BLaER1 (cell line): ENCODE measurements around the gene DRAM1.

ENCODE experiments used
- H3K27ac ChIP-seq: shearing (Covaris generic); formaldehyde crosslinking; 2 replicates; pipeline ENCODE4 v1.8.1; 2022
- H3K27me3 ChIP-seq: shearing (Covaris generic); formaldehyde crosslinking; 2 replicates; pipeline ENCODE4 v1.8.1; 2022
- H3K36me3 ChIP-seq: shearing (Covaris generic); formaldehyde crosslinking; 2 replicates; pipeline ENCODE4 v1.8.1; 2022
- H3K4me1 ChIP-seq: shearing (Covaris generic); formaldehyde crosslinking; 2 replicates; pipeline ENCODE4 v1.8.1; 2022
- H3K4me2 ChIP-seq: shearing (Covaris generic); formaldehyde crosslinking; 2 replicates; pipeline ENCODE4 v1.8.1; 2022
- H3K4me3 ChIP-seq: shearing (Covaris generic); formaldehyde crosslinking; 2 replicates; pipeline ENCODE4 v1.8.1; 2022
- H3K9ac ChIP-seq: shearing (Covaris generic); formaldehyde crosslinking; 2 replicates; pipeline ENCODE4 v1.8.1; 2022
- H3K9me3 ChIP-seq: shearing (Covaris generic); formaldehyde crosslinking; 2 replicates; pipeline ENCODE4 v1.8.1; 2022
- H4K20me1 ChIP-seq: shearing (Covaris generic); formaldehyde crosslinking; 2 replicates; pipeline ENCODE4 v1.8.1; 2022
- Cebpa-rat ChIP-seq: shearing (Covaris generic); IDR thresholded peaks from 2 replicates; pipeline ENCODE4 v1.8.1; 2022

The DRAM1 gene, protein sequence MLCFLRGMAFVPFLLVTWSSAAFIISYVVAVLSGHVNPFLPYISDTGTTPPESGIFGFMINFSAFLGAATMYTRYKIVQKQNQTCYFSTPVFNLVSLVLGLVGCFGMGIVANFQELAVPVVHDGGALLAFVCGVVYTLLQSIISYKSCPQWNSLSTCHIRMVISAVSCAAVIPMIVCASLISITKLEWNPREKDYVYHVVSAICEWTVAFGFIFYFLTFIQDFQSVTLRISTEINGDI

DNA sequence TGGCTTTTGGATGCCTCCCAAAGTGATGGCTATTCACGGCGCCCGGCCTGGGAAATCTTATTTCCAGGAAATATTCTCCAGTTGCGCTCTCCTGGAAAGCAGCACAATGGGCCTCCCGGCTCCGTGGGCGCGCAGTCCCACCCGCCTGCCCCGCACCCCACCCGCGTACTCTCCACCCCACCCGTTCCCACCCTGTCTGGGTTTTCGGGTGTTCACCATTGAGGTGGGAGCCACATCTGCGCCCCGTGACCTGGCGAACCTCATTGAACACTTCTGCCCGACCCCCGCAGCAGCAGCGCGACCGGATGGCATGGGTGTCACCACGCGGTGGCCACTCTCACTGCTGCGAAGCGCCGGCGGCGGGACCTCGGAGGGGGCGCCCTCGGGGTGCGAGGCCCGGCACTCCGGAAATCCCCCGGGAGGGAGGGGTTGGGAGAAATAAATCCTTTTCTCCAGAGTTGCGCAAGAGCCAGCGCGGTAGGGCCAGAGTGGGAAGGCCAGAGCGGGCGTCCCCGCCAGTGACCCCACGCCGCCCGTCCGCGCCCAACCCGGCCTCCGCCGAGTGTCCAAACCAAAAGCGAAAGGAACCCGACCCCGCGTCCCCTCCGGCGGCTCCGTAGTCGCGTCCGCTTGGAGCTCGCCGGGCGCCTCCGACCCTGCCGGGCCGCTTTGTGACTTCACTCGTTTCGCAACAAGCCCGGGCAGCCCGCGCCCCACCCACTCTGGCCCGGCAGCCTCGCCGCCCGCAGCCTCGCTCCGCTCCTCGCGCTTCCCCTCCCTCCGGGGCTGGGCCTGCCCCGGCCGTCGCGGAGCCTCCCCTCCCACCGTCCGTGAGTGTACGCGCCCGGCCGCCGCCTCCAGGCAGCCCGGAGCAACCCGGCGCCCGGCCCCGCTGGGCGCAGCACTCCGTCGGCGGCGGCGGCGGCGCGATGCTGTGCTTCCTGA lies at the start of gene DRAM1:
Gene DRAM1 (plus strand): TSS at position 720 of the 945 bp plus-strand sequence. CDS start 210 bp downstream, at position 930.
- peak; percentile 98 for TF ChIP-seq Cebpa-rat
- Histone ChIP-seq H3K4me3 (peak within 1 kb of the TSS; percentile 87), H3K9me3 (no peaks in the 10 kb centered on the region), H3K4me2 (peak within 1 kb of the TSS; percentile 84), H4K20me1 (no peaks in the 10 kb centered on the region), H3K27ac (peak within 1 kb of the TSS; percentile 98), H3K9ac (peak within 1 kb of the TSS; percentile 95), H3K4me1 (peaks cover 28% of the 10 kb centered on the region), H3K36me3 (no peaks in the 10 kb centered on the region), H3K27me3 (no peaks in the 10 kb centered on the region)

DNA sequence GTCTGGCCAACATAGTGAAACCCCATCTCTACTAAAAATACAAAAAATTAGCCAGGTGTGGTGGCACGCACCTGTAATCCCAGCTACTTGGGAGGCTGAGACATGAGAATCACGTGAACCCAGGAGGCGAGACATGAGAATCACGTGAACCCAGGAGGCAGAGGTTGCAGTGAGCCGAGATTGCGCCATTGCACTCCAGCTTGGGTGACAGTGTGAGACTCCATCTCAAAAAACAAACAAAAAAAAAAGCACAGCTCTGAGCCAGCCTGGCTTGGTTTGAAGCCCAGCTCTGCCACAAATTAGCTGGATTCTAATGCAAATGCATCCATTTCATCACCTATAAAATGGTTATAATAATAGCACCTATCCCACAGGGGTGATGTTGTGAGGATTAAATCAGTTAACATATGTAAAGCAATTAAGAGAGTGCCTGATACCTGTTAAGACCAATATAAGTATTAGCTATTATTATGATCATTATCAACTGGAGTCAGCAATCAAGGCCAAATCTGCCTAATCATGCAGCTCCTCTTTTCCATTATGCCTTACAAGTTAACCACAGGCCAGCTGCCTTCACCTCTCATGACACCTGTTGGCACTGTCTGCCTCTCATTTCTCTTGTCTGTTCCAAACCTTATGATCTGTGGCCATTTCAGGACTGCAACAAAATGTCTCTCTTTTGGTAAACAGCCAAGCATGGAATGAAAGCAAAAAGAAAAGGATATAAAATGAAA lies 48.8 kb upstream of the DRAM1 start:
- TF ChIP-seq Cebpa-rat: no peak
- peaks cover 46% of the 10 kb centered on the region for H3K4me1 ChIP-seq
- peak overlapping the region; percentile 87 for H3K4me2 ChIP-seq
- H3K4me3 ChIP-seq: no peak overlapping the region
- H3K27me3 ChIP-seq: no peaks in the 10 kb centered on the region
- H4K20me1 ChIP-seq: no peaks in the 10 kb centered on the region
- no peak overlapping the region for H3K27ac ChIP-seq
- no peak overlapping the region for H3K9ac ChIP-seq
- no peaks in the 10 kb centered on the region for H3K36me3 ChIP-seq
- no peaks in the 10 kb centered on the region for H3K9me3 ChIP-seq

DNA sequence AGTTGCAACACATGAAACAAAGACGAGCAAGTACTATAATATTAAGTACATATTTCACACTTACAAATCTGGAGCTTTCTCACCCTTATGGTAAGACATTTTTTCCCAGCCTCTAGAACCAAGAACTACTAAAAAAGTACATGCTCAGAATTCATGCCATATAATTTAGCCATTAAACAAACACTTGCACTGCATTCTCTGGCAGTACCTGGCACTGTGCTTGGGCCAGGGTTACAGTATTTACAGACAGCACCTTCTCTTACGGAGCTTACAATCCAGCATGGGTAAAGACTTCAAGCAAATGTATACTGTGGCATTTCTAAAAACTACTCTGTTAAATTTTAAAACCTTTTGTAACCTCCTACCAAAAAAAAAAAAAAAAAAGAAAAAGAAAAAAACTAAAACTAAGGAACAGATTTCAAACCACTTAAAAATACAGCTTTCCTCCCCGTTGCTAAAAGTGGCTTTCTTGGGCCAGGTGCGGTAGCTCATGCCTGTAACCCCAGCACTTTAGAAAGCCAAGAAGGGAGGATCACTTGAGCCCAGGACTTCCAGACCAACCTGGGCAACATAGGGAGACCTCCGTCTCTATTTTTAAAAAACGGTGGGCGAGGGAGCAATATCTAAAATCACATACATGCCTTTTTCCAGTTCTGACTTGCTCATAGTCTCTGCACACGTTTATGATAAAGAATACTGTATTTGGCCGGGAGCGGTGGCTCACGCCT lies 47.6 kb upstream of the DRAM1 start:
- H3K4me2 ChIP-seq: peak overlapping the region; percentile 87
- H3K27me3 ChIP-seq: no peaks in the 10 kb centered on the region
- no peaks in the 10 kb centered on the region for H4K20me1 ChIP-seq
- H3K9me3 ChIP-seq: no peaks in the 10 kb centered on the region
- H3K27ac ChIP-seq: peak overlapping the region; percentile 85
- peaks cover 35% of the 10 kb centered on the region for H3K4me1 ChIP-seq
- no peaks in the 10 kb centered on the region for H3K36me3 ChIP-seq
- H3K4me3 ChIP-seq: peak overlapping the region; percentile 89
- peak overlapping the region; percentile 89 for H3K9ac ChIP-seq
- TF ChIP-seq Cebpa-rat: no peak

DNA sequence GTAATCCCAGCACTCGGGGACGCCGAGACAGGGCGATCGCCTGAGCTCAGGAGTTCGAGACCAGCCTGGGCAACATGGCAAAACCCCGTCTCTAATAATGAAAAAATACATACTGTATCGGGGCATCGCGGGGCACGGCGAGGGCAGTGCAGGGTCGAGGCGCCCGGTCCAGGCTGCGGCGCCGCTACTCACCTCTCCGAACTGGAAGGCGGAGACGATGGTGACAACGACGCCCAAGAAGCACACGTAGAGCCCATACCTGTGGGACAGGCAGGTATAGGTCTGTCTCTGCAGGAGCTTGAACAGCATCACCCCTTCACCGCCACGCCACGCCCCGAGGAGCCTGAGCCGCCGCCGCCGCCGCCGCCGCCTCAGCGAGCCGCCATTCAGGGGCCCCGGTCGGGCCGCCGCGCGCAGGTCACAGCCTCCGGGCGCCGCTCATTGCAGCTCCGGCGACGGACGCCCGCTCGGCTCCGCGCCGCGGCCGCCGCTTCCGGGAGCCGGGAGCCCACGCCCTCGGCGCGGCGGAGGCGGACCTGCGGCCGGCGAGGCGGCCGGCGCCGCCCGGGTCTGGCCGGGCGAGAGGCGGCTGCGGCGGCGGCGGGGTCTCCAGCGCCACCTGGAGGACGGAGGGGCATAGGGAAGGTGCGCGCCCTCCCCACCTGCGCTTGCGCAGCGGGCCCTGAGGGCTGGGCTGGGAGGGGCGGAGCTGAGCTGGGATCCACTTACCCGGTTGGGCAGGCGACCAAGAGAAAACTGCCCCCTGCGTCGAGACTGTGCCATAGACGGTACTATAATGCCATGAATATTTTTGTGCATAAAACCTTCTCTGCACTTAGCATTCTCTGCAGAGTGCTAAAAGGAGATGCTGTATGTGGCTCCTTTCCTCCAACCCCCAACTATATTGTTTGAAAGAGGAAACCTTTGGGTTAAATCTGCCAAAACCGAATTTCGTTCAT lies 46.7 kb upstream of the DRAM1 start, which contains the start of gene GNPTAB:
Gene GNPTAB (minus strand): TSS at position 593 of the 959 bp plus-strand sequence. CDS start 284 bp downstream, at position 309.
- TF ChIP-seq Cebpa-rat: no peak
- H3K4me3 ChIP-seq: peak within 1 kb of the TSS; percentile 89
- H3K9me3 ChIP-seq: no peaks in the 10 kb centered on the region
- H3K27me3 ChIP-seq: no peaks in the 10 kb centered on the region
- peak within 1 kb of the TSS; percentile 87 for H3K4me2 ChIP-seq
- H3K36me3 ChIP-seq: no peaks in the 10 kb centered on the region
- H3K9ac ChIP-seq: peak within 1 kb of the TSS; percentile 89
- peaks cover 29% of the 10 kb centered on the region for H3K4me1 ChIP-seq
- peak within 1 kb of the TSS; percentile 85 for H3K27ac ChIP-seq
- no peaks in the 10 kb centered on the region for H4K20me1 ChIP-seq

DNA sequence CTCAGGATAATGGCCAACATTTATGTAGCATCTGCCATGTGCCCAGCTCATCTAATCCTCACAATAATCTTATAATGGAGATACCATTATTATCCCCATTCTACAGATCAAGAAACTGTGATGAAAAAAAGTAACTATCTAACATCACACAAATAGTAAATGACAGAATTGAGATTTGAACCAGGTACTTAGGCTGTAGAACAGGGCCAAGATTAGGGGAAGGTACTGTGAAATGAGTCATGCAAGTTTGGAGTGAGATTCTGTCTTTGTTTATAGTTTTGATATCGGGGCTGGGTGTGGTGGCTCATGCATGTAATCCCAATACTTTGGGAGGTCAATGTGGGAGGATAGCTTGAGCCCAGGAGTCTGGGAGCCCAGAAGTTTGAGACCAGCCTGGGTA lies 45.4 kb upstream of the DRAM1 start:
- no peak overlapping the region for H3K9ac ChIP-seq
- no peaks in the 10 kb centered on the region for H4K20me1 ChIP-seq
- H3K36me3 ChIP-seq: no peaks in the 10 kb centered on the region
- H3K4me1 ChIP-seq: peaks cover 29% of the 10 kb centered on the region
- no peak overlapping the region for H3K27ac ChIP-seq
- no peak for TF ChIP-seq Cebpa-rat
- no peak overlapping the region for H3K4me2 ChIP-seq
- no peak overlapping the region for H3K4me3 ChIP-seq
- no peaks in the 10 kb centered on the region for H3K27me3 ChIP-seq
- H3K9me3 ChIP-seq: no peaks in the 10 kb centered on the region

DNA sequence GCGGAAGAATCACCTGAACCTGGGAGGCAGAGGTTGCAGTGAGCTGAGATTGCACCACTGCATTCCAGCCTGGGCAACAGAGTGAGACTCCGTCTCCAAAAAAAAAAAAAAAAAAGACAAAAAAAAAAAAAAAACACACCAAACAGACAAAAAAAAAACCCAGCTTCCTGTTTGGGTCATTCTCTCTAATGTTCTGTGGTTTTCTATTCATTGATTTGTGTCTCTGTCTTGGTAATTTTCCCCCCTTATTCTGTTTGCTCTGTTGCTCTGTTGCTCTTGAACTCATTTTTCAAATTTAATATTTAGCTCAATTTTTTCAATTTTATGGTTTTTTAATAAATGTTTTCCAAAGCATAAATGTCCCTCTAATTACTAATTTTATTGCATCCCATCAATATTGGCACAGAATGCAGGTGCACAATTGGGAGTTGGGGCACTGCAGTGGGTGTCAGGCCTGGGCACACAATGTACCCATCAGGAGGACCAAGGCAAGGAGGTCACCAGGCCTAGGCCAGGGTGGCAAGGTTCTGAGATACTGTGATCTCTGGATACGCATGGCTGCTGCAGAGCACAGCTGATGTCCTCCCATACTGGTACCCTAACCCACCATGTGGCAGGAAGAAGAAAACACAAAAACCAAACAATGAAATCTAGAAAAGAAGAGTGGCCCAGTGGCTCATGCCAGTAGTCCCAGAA lies 38.6 kb upstream of the DRAM1 start:
- Histone ChIP-seq H3K9me3 (no peaks in the 10 kb centered on the region), H3K4me1 (peaks cover 23% of the 10 kb centered on the region), H3K36me3 (no peaks in the 10 kb centered on the region), H4K20me1 (no peaks in the 10 kb centered on the region), H3K9ac (no peak overlapping the region), H3K4me3 (no peak overlapping the region), H3K27me3 (no peaks in the 10 kb centered on the region), H3K4me2 (peak overlapping the region; percentile 69), H3K27ac (no peak overlapping the region)
- TF ChIP-seq Cebpa-rat: no peak

DNA sequence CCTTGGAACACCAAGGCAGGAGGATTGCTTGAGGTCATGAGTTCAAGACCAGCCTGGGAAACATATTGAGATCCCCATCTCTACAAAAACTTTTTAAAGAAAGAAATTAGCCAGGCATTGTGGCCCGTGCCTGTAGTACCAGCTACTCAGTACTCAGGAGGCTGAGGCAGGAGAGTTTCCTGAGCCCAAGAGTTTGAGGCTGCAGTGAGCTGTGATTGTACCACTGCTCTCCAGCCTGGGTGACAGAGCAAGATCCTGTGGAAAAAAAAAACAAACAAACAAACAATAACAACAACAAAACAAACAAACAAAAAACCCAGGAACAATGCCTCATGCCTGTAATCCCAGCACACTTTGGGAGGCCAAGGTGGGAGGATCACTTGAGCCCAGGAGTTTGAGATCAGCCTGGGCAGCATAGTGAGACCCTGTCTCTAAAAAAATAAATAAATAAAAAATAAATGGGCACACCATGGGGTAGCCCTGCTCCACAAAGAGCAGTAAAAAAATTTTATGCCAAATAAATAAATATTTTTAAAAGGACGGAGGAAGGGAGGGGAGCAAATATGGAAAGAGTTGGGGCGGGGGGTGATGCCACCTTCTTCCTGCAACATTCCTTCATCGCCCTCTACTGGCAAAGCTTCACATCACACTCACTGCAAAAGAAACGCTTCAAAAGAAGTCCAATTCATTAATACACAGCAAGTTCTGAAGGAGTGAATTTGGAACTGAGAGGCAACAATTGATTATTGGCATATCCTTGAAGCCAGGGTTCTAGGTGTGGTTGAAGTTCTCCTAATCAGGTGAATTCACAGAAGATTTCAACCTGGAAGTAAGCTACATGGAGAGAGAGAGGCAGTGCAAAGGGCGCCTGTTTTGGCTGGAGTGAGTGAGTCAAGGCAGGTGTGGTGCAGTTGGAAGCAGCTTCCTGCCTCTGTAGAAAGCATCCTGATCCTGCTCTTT lies 37.8 kb upstream of the DRAM1 start:
- TF ChIP-seq Cebpa-rat: no peak
- Histone ChIP-seq H3K9ac (no peak overlapping the region), H3K27ac (0 out of 2 replicates have a peak overlapping the region, but pooled peaks have one; percentile 1), H3K9me3 (no peaks in the 10 kb centered on the region), H3K4me2 (peak overlapping the region; percentile 69), H3K4me1 (peaks cover 23% of the 10 kb centered on the region), H3K4me3 (no peak overlapping the region), H3K36me3 (no peaks in the 10 kb centered on the region), H4K20me1 (no peaks in the 10 kb centered on the region), H3K27me3 (no peaks in the 10 kb centered on the region)
